ENCODE results near the gene JMJD1C.

GRCh38 chr10:63255316-63255715 lies 210.5 kb downstream of the JMJD1C start:
- TF ChIP-seq CTCF (IDR thresholded peaks at IDR 0.05) = no peak
- TF ChIP-seq CEBPB (IDR thresholded peaks at IDR 0.05) = no peak
- TF ChIP-seq ZFP36 (IDR thresholded peaks at IDR 0.05; ENCODE audit: borderline replicate concordance, partially characterized antibody) = no peak
- no peak for TF ChIP-seq POLR2AphosphoS2 (conservative IDR thresholded peaks at IDR 0.05; ENCODE audit: low read length)
- no peak for TF ChIP-seq SMC3 (IDR thresholded peaks at IDR 0.05)
- TF ChIP-seq BHLHE40 (IDR thresholded peaks at IDR 0.05; ENCODE audit: low read depth, low read length) = no peak
- no peak for TF ChIP-seq PHF8 (IDR thresholded peaks at IDR 0.05; ENCODE audit: borderline replicate concordance, low read depth)
- no peak for TF ChIP-seq RAD21 (conservative IDR thresholded peaks at IDR 0.05 in 1 of 2, IDR thresholded peaks at IDR 0.05 in 1 of 2)
- no peak for TF ChIP-seq POLR2A (IDR thresholded peaks at IDR 0.05; ENCODE audit: low read length)
- TF ChIP-seq HMGXB4 (CRISPR knock-in tag; IDR thresholded peaks at IDR 0.05; ENCODE audit: borderline replicate concordance) = no peak
- TF ChIP-seq NFE2L2 (conservative IDR thresholded peaks at IDR 0.05; ENCODE audit: low read length) = no peak
- TF ChIP-seq MAX (IDR thresholded peaks at IDR 0.05) = no peak
- no peak for TF ChIP-seq RCOR1 (IDR thresholded peaks at IDR 0.05; ENCODE audit: low read depth, low read length)
- TF ChIP-seq CHD2 (IDR thresholded peaks at IDR 0.05; ENCODE audit: low read length, partially characterized antibody) = no peak
